Stimulated activated CD8-positive, alpha-beta memory T cell treated with anti-CD3 and anti-CD28 coated beads, Interleukin-15, amount 100 ng/mL, for 1 hour (primary cell): Measurements from ENCODE around the gene NDUFAB1.
"Not testable (repeated sequence)": the region's sequence is repeated elsewhere in the genome, so short reads cannot be mapped to it uniquely, and the experiment has no call there.

Experiments
- DNase-seq: peaks from one replicate; pipeline ENCODE4 v3.0.0-alpha.2; 2020; ENCODE audit warnings: low read depth

The NDUFAB1 gene

GRCh38 chr16:23595951-23596720 lies at the start of gene NDUFAB1:
NDUFAB1 (minus strand) TSS chr16:23596316; CDS start chr16:23596290, 26 bp downstream.
- peak; percentile 80 for DNase-seq

GRCh38 chr16:23642246-23642774 lies 46.2 kb upstream of the NDUFAB1 start:
- DNase-seq, result no peak

- DNase-seq, result peak; percentile 64
Observed at GRCh38 chr16:23640931-23641765, 45.0 kb upstream of the NDUFAB1 start, which contains the start of the genes DCTN5 and PALB2. DCTN5 (plus strand) TSS chr16:23641466; CDS start chr16:23641543, 77 bp downstream. PALB2 (minus strand) TSS chr16:23641310; CDS start chr16:23641157, 153 bp downstream.

GRCh38 chr16:23640615-23640930 lies 44.5 kb upstream of the NDUFAB1 start:
- DNase-seq, result no peak

- DNase-seq, result no peak
Observed at GRCh38 chr16:23635958-23636357, 39.8 kb upstream of the NDUFAB1 start.

GRCh38 chr16:23634461-23635036 lies 38.4 kb upstream of the NDUFAB1 start:
- no peak for DNase-seq

GRCh38 chr16:23631874-23632273 lies 35.8 kb upstream of the NDUFAB1 start:
- DNase-seq, result not testable (repeated sequence)

GRCh38 chr16:23629516-23629915 lies 33.4 kb upstream of the NDUFAB1 start:
- no peak for DNase-seq

GRCh38 chr16:23624092-23624491 lies 28.0 kb upstream of the NDUFAB1 start:
- no peak for DNase-seq

GRCh38 chr16:23615805-23616204 lies 19.7 kb upstream of the NDUFAB1 start:
- DNase-seq, result no peak

- DNase-seq, result no peak
Observed at GRCh38 chr16:23611936-23612335, 15.8 kb upstream of the NDUFAB1 start.

- DNase-seq, result not testable (repeated sequence)
Observed at GRCh38 chr16:23610905-23611304, 14.8 kb upstream of the NDUFAB1 start.

GRCh38 chr16:23609929-23610328 lies 13.8 kb upstream of the NDUFAB1 start:
- DNase-seq, result no peak

GRCh38 chr16:23608194-23608593 lies 12.1 kb upstream of the NDUFAB1 start:
- no peak for DNase-seq

GRCh38 chr16:23607726-23608125 lies 11.6 kb upstream of the NDUFAB1 start:
- DNase-seq, result no peak

GRCh38 chr16:23597003-23597756 lies 1.1 kb upstream of the NDUFAB1 start:
- DNase-seq, result no peak

- DNase-seq, result no peak
Observed at GRCh38 chr16:23595246-23595950, 718 bp downstream of the NDUFAB1 start.

- DNase-seq, result no peak
Observed at GRCh38 chr16:23594186-23594585, 1.9 kb downstream of the NDUFAB1 start.

GRCh38 chr16:23590181-23590580 lies 5.9 kb downstream of the NDUFAB1 start:
- no peak for DNase-seq

GRCh38 chr16:23587726-23588125 lies 8.4 kb downstream of the NDUFAB1 start:
- DNase-seq, result no peak
